ENCODE measurements around the gene SLC44A4. TPM values are rescaled to one million over a fixed set of nuclear protein-coding genes. Genes with fewer than 3 reads are reported as not detected.

The SLC44A4 gene
- total and polyA plus RNA-seq, 2 of the 8 experiments (the other 6 are each of a cell fraction or from before 2014, with no cell fraction given), result 4.8 to 7.0 TPM

GRCh38 chr6:31821301-31822035 lies 57.3 kb downstream of the SLC44A4 start (continued):
- TF ChIP-seq CHD2 (IDR thresholded peaks at IDR 0.05; ENCODE audit: low read length) (no peak), SIRT6 (IDR thresholded peaks at IDR 0.05; ENCODE audit: low read length) (no peak), RFX5 (IDR thresholded peaks at IDR 0.05; ENCODE audit: borderline replicate concordance, low read depth, low read length) (no peak), JUND (IDR thresholded peaks at IDR 0.05; ENCODE audit: low read length) (no peak), MAFK (IDR thresholded peaks at IDR 0.05; ENCODE audit: low read depth, low read length) (no peak), YY1 (IDR thresholded peaks at IDR 0.05; ENCODE audit: low read depth, low read length) (no peak), SP4 (IDR thresholded peaks at IDR 0.05; ENCODE audit: low read length) (peak; percentile 81), ASH2L (IDR thresholded peaks at IDR 0.05; ENCODE audit: low read length) (peak; percentile 92), TAF7 (optimal IDR thresholded peaks at IDR 0.05; ENCODE audit: borderline replicate concordance, low read depth, low read length) (no peak), ATF2 (IDR thresholded peaks at IDR 0.05; ENCODE audit: low read length) (no peak), POU5F1 (IDR thresholded peaks at IDR 0.05; ENCODE audit: low read depth, low read length) (no peak), POLR2AphosphoS5 (IDR thresholded peaks at IDR 0.05; ENCODE audit: low read depth, low read length) (no peak; the same call in 1 of the 2 replicates), HDAC6 (IDR thresholded peaks at IDR 0.05; ENCODE audit: low read depth, low read length) (no peak), SUZ12 (IDR thresholded peaks at IDR 0.05; ENCODE audit: low read length) (no peak), POLR2A (IDR thresholded peaks at IDR 0.05; ENCODE audit: control extremely low read depth in 1 of 2, low read depth in 2 of 2, low read length in 2 of 2) (peak in 1 of 2 experiments; percentile 74; a peak in 2 of 3 replicates), NANOG (IDR thresholded peaks at IDR 0.05; ENCODE audit: insufficient read depth, low read depth, low read length, poor library complexity, severe bottlenecking) (no peak), FOSL1 (IDR thresholded peaks at IDR 0.05; ENCODE audit: insufficient read depth, low read depth, low read length) (no peak), NRF1 (IDR thresholded peaks at IDR 0.05; ENCODE audit: low read depth, low read length) (no peak), SP1 (IDR thresholded peaks at IDR 0.05; ENCODE audit: low read depth, low read length) (no peak; the same call in 1 of the 2 replicates), EZH2 (IDR thresholded peaks at IDR 0.05; ENCODE audit: low read depth, low read length, severe bottlenecking) (no peak), KDM5A (IDR thresholded peaks at IDR 0.05; ENCODE audit: low read length) (no peak), EGR1 (IDR thresholded peaks at IDR 0.05; ENCODE audit: borderline replicate concordance, low read depth, low read length) (peak; percentile 73; the same call in 1 of the 2 replicates), BACH1 (IDR thresholded peaks at IDR 0.05; ENCODE audit: low read length) (0 out of 2 replicates have a peak, but pooled peaks have one; percentile 18), CREB1 (IDR thresholded peaks at IDR 0.05) (0 out of 2 replicates have a peak, but pooled peaks have one; percentile 34)

Measured in H1 (cell line).